C4-2B (cell line): Measurements from ENCODE around the gene TFAP2E.

Experiments
- ZFX ChIP-seq: fragments of 450-650 bp; IDR thresholded peaks from 2 replicates; pipeline ENCODE4 v1.6.1; 2017
- TF ChIP-seq, protein P1 (sequence below): fragments of 450-650 bp; conservative IDR thresholded peaks from 2 replicates; pipeline ENCODE4 v1.5.1; 2017; ENCODE audit warnings: mild to moderate bottlenecking

- TF ChIP-seq, protein P1, sequence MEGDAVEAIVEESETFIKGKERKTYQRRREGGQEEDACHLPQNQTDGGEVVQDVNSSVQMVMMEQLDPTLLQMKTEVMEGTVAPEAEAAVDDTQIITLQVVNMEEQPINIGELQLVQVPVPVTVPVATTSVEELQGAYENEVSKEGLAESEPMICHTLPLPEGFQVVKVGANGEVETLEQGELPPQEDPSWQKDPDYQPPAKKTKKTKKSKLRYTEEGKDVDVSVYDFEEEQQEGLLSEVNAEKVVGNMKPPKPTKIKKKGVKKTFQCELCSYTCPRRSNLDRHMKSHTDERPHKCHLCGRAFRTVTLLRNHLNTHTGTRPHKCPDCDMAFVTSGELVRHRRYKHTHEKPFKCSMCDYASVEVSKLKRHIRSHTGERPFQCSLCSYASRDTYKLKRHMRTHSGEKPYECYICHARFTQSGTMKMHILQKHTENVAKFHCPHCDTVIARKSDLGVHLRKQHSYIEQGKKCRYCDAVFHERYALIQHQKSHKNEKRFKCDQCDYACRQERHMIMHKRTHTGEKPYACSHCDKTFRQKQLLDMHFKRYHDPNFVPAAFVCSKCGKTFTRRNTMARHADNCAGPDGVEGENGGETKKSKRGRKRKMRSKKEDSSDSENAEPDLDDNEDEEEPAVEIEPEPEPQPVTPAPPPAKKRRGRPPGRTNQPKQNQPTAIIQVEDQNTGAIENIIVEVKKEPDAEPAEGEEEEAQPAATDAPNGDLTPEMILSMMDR: no peak
- no peak for TF ChIP-seq ZFX
Measured at GRCh38 chr1:35561297-35561971, 11.7 kb upstream of the TFAP2E start.
